C4-2B (cell line): ENCODE data around the gene NEIL1.

Experiments
- ZFX ChIP-seq: fragments of 450-650 bp; IDR thresholded peaks from 2 replicates; pipeline ENCODE4 v1.6.1; 2017
- TF ChIP-seq, protein P1 (sequence below): fragments of 450-650 bp; conservative IDR thresholded peaks from 2 replicates; pipeline ENCODE4 v1.5.1; 2017; ENCODE audit warnings: mild to moderate bottlenecking

DNA sequence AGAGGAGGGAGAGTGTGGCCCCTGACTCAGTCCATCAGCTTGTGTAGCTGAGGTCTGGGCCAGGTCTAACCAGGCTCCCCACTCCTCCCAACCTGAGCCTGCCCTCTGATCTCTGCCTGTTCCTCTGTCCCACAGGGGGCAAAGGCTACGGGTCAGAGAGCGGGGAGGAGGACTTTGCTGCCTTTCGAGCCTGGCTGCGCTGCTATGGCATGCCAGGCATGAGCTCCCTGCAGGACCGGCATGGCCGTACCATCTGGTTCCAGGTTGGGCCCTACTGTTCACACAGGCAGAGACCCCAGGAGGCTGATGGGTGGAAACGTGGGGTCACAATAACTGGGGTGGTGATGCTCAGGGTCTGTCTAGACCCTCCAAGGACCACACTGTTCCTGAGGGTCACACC, 6.8 kb downstream of the NEIL1 start:
- TF ChIP-seq, protein P1, sequence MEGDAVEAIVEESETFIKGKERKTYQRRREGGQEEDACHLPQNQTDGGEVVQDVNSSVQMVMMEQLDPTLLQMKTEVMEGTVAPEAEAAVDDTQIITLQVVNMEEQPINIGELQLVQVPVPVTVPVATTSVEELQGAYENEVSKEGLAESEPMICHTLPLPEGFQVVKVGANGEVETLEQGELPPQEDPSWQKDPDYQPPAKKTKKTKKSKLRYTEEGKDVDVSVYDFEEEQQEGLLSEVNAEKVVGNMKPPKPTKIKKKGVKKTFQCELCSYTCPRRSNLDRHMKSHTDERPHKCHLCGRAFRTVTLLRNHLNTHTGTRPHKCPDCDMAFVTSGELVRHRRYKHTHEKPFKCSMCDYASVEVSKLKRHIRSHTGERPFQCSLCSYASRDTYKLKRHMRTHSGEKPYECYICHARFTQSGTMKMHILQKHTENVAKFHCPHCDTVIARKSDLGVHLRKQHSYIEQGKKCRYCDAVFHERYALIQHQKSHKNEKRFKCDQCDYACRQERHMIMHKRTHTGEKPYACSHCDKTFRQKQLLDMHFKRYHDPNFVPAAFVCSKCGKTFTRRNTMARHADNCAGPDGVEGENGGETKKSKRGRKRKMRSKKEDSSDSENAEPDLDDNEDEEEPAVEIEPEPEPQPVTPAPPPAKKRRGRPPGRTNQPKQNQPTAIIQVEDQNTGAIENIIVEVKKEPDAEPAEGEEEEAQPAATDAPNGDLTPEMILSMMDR, result no peak
- no peak for TF ChIP-seq ZFX
